ENCODE data around the gene RAI1. TPM values are rescaled to one million over a fixed set of nuclear protein-coding genes. Genes with fewer than 3 reads are reported as not detected.

RAI1 gene
- total RNA-seq, 2 experiments from 2014 or later, result 9.2 to 12.0 TPM

- no peak overlapping the region for H3K4me3 Mint-ChIP-seq
- intact Hi-C loops (cut with micrococcal nuclease), result no loop called here
- CTCF ChIA-PET, result interaction anchor here (1.4 to 1.6 kb wide), 2 partner anchors 19 to 146 kb away, joined by 3 to 4 read pairs; no protein-coding TSS in a partner anchor
Observed at GRCh38 chr17:17748179-17748578, 66.9 kb downstream of the RAI1 start.

DNA sequence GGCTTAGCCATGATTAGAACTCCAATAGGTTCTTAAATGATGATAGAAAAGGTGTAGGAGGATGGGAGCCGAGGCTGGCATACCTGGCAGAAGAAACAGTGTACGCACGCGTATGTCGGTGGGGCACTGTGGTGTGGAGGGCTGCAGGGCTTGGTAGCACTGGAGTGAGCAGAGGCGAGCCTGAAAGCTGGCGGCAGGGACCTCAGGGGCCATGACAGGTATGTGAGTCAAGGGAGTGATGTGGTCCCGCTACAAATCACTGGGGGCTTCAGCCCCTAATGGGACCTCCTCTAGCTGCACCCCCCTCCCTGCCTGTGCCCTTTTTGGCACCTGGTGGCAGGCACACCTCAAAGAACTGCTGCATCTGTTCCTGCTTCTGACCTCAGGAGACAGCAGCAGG is 67.3 kb downstream of the RAI1 start:
- DNase-seq, result no peak
- Mint-ChIP-seq H3K36me3 (ENCODE audit: low read depth) (no peaks in the 10 kb centered on the region), H3K9me3 (no peaks in the 10 kb centered on the region), H3K4me3 (no peak overlapping the region), H3K4me1 (ENCODE audit: low read depth) (peaks cover 46% of the 10 kb centered on the region), H3K27ac (no peak overlapping the region), H3K27me3 (ENCODE audit: low read depth) (no peaks in the 10 kb centered on the region)
- intact Hi-C loops (cut with micrococcal nuclease), result no loop called here
- CTCF ChIA-PET, result interaction anchor here (1.6 kb wide), 1 partner anchor 146 kb away, joined by 3 read pairs; no protein-coding TSS in a partner anchor

More at GRCh38 chr17:17748179-17748578, 66.9 kb downstream of the RAI1 start:
- no peaks in the 10 kb centered on the region for H3K27me3 Mint-ChIP-seq (ENCODE audit: low read depth)
- no peak overlapping the region for H3K27ac Mint-ChIP-seq
- no peaks in the 10 kb centered on the region for H3K36me3 Mint-ChIP-seq (ENCODE audit: low read depth)
- H3K9me3 Mint-ChIP-seq, result no peaks in the 10 kb centered on the region
- DNase-seq, result no peak
- H3K4me1 Mint-ChIP-seq (ENCODE audit: low read depth), result peaks cover 42% of the 10 kb centered on the region

DNA sequence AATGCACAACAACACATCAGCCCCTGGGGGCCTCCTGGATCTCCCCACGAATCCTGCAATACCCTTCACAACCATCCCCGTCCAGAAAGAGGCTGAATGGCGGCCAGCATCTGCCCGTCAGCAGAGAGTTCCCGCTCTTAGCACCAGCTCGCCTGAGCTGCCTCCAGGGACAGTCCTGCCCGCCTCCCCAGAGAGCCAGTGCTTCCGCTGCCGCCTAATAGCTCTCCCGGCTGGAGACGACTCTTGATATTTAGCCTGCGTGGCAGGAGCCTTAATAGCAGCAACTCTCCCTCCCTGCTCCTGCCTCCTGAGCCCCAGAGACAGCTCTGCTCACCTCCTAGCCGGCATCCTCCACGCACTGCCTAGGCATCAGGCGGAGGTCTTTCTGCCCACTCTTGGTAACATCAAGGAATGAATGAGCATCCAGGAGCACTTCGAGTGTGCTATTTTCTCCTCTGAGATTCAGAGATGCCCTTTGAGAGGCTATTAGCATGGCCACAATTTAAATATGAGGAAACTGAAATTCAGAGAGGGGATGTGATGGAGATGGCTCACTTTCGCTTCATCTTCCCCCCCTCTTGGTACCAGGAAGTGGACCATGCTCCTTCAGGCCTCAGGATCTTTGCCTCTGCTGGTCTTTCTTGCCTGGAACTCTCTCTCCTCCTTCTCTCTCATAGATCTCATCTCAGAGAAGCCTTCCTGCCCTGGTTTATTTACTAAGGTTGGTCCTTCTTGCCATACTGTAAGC is 67.9 kb downstream of the RAI1 start:
- no peak for DNase-seq
- H3K4me3 Mint-ChIP-seq, result no peak overlapping the region
- H3K27ac Mint-ChIP-seq, result peak overlapping the region; percentile 98
- CTCF ChIA-PET, result interaction anchor here (1.6 kb wide), 1 partner anchor 145 kb away, joined by 3 read pairs; no protein-coding TSS in a partner anchor
- H3K9me3 Mint-ChIP-seq, result no peaks in the 10 kb centered on the region
- H3K36me3 Mint-ChIP-seq (ENCODE audit: low read depth), result no peaks in the 10 kb centered on the region
- H3K27me3 Mint-ChIP-seq (ENCODE audit: low read depth), result no peaks in the 10 kb centered on the region
- H3K4me1 Mint-ChIP-seq (ENCODE audit: low read depth), result peaks cover 49% of the 10 kb centered on the region
- intact Hi-C loops (cut with micrococcal nuclease), result no loop called here

DNA sequence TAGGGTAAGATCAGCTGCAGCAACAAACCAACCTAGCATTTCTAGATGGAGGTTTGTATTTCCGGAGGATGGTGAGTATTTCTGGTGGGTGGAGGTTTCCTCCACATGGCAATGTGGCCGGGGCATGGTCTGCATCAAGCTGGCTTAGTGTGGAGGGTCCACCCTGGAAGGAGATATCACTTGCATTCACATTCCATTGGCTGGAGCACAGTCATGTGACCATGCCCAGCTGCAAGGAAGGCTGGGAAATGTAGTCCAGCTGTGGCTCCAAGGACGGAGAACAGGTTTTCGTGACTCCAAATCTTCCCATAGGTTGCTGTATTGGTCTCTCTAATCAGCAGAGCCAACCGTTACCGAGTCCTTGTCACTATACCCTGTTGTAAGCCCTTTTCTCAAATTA is 68.7 kb downstream of the RAI1 start:
- DNase-seq, result peak; percentile 77
- intact Hi-C loops (cut with micrococcal nuclease), result loop anchor here (2.0 kb wide), 1 partner anchor 469 kb away; the partner anchor contains the start of gene COPS3
- H3K4me1 Mint-ChIP-seq (ENCODE audit: low read depth), result peaks cover 56% of the 10 kb centered on the region
- H3K36me3 Mint-ChIP-seq (ENCODE audit: low read depth), result no peaks in the 10 kb centered on the region
- no peaks in the 10 kb centered on the region for H3K9me3 Mint-ChIP-seq
- H3K27ac Mint-ChIP-seq, result peak overlapping the region; percentile 98
- CTCF ChIA-PET, result no interaction called here
- H3K27me3 Mint-ChIP-seq (ENCODE audit: low read depth), result no peaks in the 10 kb centered on the region
- peak overlapping the region; percentile 5 for H3K4me3 Mint-ChIP-seq

DNA sequence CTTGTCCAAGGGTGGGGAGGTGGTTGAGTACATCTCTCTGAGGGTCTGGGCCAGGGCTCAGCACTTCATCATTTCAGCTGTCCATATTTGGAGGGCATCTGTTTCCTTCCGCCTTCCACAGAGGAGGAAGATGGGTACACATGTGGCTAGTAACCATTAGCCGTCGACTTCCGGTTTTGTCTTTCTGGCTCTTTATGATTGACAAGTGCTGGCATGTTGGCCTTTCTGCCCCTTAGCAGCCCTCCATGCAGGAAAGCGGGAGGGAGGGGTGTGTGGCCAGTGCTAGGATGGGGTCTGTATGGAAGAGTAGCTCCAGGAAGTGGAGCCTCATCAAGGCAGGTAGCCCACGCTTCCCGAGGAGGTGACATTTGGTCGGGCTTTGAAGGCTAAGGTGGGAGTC is 69.6 kb downstream of the RAI1 start:
- intact Hi-C loops (cut with micrococcal nuclease), result loop anchor here (2.0 kb wide), 1 partner anchor 470 kb away; the partner anchor contains the start of gene COPS3
- H3K4me1 Mint-ChIP-seq (ENCODE audit: low read depth), result peaks cover 61% of the 10 kb centered on the region
- H3K36me3 Mint-ChIP-seq (ENCODE audit: low read depth), result no peaks in the 10 kb centered on the region
- peak overlapping the region; percentile 98 for H3K27ac Mint-ChIP-seq
- H3K27me3 Mint-ChIP-seq (ENCODE audit: low read depth), result no peaks in the 10 kb centered on the region
- peak overlapping the region; percentile 92 for H3K4me3 Mint-ChIP-seq
- CTCF ChIA-PET, result interaction anchor here (0.5 to 0.9 kb wide), 3 partner anchors 9 to 272 kb away, joined by 3 read pairs; no protein-coding TSS in a partner anchor
- DNase-seq, result peak; percentile 71
- no peaks in the 10 kb centered on the region for H3K9me3 Mint-ChIP-seq

- Mint-ChIP-seq H3K27ac (peak overlapping the region; percentile 98), H3K4me3 (peak overlapping the region; percentile 92), H3K4me1 (ENCODE audit: low read depth) (peaks cover 65% of the 10 kb centered on the region), H3K9me3 (no peaks in the 10 kb centered on the region), H3K36me3 (ENCODE audit: low read depth) (no peaks in the 10 kb centered on the region), H3K27me3 (ENCODE audit: low read depth) (no peaks in the 10 kb centered on the region)
- CTCF ChIA-PET, result interaction anchor here (0.5 to 0.7 kb wide), 2 partner anchors 233 to 272 kb away, joined by 3 read pairs; no protein-coding TSS in a partner anchor
- intact Hi-C loops (cut with micrococcal nuclease), result loop anchor here (1.0 to 2.0 kb wide), 13 partner anchors 27 to 471 kb away; partner anchors contain the start of genes ALKBH5, ATPAF2, COPS3 and DRC3
- DNase-seq, result peak; percentile 38
Observed at GRCh38 chr17:17751489-17752088, 70.3 kb downstream of the RAI1 start.

- Mint-ChIP-seq H3K27me3 (ENCODE audit: low read depth) (no peaks in the 10 kb centered on the region), H3K4me1 (ENCODE audit: low read depth) (peaks cover 71% of the 10 kb centered on the region), H3K4me3 (peak overlapping the region; percentile 92), H3K9me3 (no peaks in the 10 kb centered on the region), H3K27ac (peak overlapping the region; percentile 98), H3K36me3 (ENCODE audit: low read depth) (no peaks in the 10 kb centered on the region)
- intact Hi-C loops (cut with micrococcal nuclease), result loop anchor here (1.0 to 2.0 kb wide), 12 partner anchors 27 to 431 kb away; partner anchors contain the start of genes ALKBH5, ATPAF2, DRC3 and GID4
- DNase-seq, result peak; percentile 97
- CTCF ChIA-PET, result no interaction called here
Observed at GRCh38 chr17:17752089-17752820, 71.0 kb downstream of the RAI1 start.

DNA sequence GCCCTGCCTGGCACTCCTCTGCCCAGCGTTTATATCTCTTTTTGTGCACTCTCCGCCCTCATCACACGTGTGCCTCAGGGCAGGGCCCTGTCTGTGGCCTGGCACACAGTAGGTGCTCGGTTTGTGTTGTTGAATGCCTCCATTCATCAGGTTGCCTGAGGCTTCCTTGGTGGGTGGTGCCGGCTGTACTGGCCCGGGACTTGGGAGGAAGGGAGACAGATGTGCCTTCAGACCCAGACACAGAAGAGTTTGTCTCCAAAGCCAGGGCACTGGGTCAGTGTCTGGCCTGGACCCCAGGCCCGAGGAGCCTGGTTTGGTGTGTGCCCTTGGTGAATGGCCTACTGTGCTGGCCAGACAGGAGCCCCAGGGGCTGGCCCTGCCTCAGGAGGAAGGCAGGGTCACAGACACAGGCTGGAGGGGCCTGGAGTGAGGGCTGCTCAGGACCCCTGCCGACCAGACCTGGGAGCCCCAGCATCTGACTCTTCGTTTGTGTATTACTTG is 71.6 kb downstream of the RAI1 start:
- Mint-ChIP-seq H3K4me3 (peak overlapping the region; percentile 92), H3K9me3 (no peaks in the 10 kb centered on the region)

GRCh38 chr17:17754719-17755686 is 73.7 kb downstream of the RAI1 start:
- H3K36me3 Mint-ChIP-seq (ENCODE audit: low read depth), result no peaks in the 10 kb centered on the region

More for the DNA sequence above, 71.6 kb downstream of the RAI1 start:
- Mint-ChIP-seq H3K27me3 (ENCODE audit: low read depth) (no peaks in the 10 kb centered on the region), H3K4me1 (ENCODE audit: low read depth) (peaks cover 76% of the 10 kb centered on the region), H3K27ac (peak overlapping the region; percentile 93), H3K36me3 (ENCODE audit: low read depth) (no peaks in the 10 kb centered on the region)
- DNase-seq, result no peak
- CTCF ChIA-PET, result no interaction called here
- intact Hi-C loops (cut with micrococcal nuclease), result loop anchor here (1.0 to 2.0 kb wide), 12 partner anchors 28 to 430 kb away; partner anchors contain the start of genes ALKBH5, ATPAF2, DRC3 and GID4

GRCh38 chr17:17755715-17756114 is 74.5 kb downstream of the RAI1 start:
- no peaks in the 10 kb centered on the region for H3K27me3 Mint-ChIP-seq (ENCODE audit: low read depth)
- H3K9me3 Mint-ChIP-seq, result no peaks in the 10 kb centered on the region
- intact Hi-C loops (cut with micrococcal nuclease), result no loop called here
- H3K36me3 Mint-ChIP-seq (ENCODE audit: low read depth), result no peaks in the 10 kb centered on the region
- no peak overlapping the region for H3K4me3 Mint-ChIP-seq
- H3K4me1 Mint-ChIP-seq (ENCODE audit: low read depth), result peaks cover 59% of the 10 kb centered on the region
- CTCF ChIA-PET, result interaction anchor here (0.6 to 1.0 kb wide), 2 partner anchors 26 to 39 kb away, joined by 3 to 5 read pairs; no protein-coding TSS in a partner anchor
- no peak overlapping the region for H3K27ac Mint-ChIP-seq
- no peak for DNase-seq

More at GRCh38 chr17:17754719-17755686, 73.7 kb downstream of the RAI1 start:
- CTCF ChIA-PET, result interaction anchor here (0.6 to 1.0 kb wide), 2 partner anchors 26 to 38 kb away, joined by 3 to 5 read pairs; no protein-coding TSS in a partner anchor
- intact Hi-C loops (cut with micrococcal nuclease), result no loop called here
- Mint-ChIP-seq H3K4me1 (ENCODE audit: low read depth) (peaks cover 65% of the 10 kb centered on the region), H3K4me3 (no peak overlapping the region), H3K27ac (no peak overlapping the region), H3K27me3 (ENCODE audit: low read depth) (no peaks in the 10 kb centered on the region), H3K9me3 (no peaks in the 10 kb centered on the region)
- no peak for DNase-seq

DNA sequence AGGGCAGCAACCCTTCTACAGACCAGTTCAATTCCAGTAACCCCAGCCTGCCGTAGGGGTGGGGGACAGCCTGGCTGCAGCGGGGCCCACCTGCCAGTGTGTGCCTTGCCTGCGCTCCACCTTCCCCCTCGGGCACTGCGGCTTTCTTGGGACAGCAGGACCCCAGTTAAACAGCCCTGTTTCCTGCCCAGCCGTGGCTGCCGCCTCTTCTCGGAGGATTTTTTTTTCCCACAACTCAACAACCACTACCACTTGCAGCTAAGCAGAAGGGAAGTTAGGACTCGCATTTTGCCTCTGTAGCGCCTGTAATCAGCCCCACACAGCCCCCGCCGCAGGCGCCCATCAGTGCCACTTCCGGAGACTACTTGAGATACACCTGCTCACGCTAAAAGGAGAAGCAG is 76.1 kb downstream of the RAI1 start:
- CTCF ChIA-PET, result interaction anchor here (0.6 to 1.5 kb wide), 4 partner anchors 9 to 777 kb away, joined by 3 to 5 read pairs (median 4); no protein-coding TSS in a partner anchor
- peaks cover 48% of the 10 kb centered on the region for H3K4me1 Mint-ChIP-seq (ENCODE audit: low read depth)
- H3K27me3 Mint-ChIP-seq (ENCODE audit: low read depth), result no peaks in the 10 kb centered on the region
- H3K36me3 Mint-ChIP-seq (ENCODE audit: low read depth), result no peaks in the 10 kb centered on the region
- DNase-seq, result peak; percentile 68
- peak overlapping the region; percentile 24 for H3K4me3 Mint-ChIP-seq
- no peaks in the 10 kb centered on the region for H3K9me3 Mint-ChIP-seq
- H3K27ac Mint-ChIP-seq, result peak overlapping the region; percentile 50
- intact Hi-C loops (cut with micrococcal nuclease), result no loop called here

All from activated naive CD4-positive, alpha-beta T cell treated with anti-CD3 and anti-CD28 coated beads for 36 hours (primary cell).